Right lobe of liver (tissue), 4 donors: Measurements from ENCODE around the gene FARS2.

Experiments
- CTCF ChIP-seq, 4 donors: fragments of 200-600 bp in 3 of 4; fragments of 450-650 bp in 1 of 4; IDR thresholded peaks; one replicate each; pipeline versions ENCODE4 v1.5.1 to v1.8.0; 2016 to 2022; ENCODE audit warnings: antibody characterized with exemption in 4 of 4, mild to moderate bottlenecking in 2 of 4
- POLR2A ChIP-seq: fragments of 450-650 bp; IDR thresholded peaks from one replicate; pipeline ENCODE4 v1.6.1; 2017; ENCODE audit warnings: antibody characterized with exemption, mild to moderate bottlenecking
- donor health status: DM: no; HTN: no; CAD: no.
- donor health status: DM: no; HTN: no; CAD: no.
- donor health status: DM: no; HTN: yes; CAD: no.

DNA sequence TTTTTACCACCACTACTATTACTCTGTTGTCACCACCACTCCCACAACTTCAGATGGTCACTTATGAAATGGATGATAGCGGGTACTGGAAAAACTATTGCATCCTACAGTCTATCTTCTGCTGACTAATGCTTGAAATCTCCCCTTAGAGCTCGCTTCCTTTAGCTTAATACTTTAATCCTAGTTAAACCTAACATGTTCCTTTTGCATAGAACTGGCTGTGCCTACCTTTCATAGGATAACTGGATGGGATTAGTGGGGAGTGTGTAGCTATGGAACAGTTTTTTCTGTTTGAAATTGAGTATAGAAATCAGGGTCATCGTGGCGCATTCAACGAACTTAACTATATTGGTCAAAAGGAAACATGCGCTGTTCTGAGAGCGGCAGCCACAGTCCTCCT is 294.7 kb downstream of the FARS2 start:
- TF ChIP-seq CTCF (IDR thresholded peaks at IDR 0.05) (no peak), POLR2A (no peak)
